Neural progenitor cell (in vitro differentiated cells): ENCODE data around the gene OR2B2.

Experiments
- EZH2 ChIP-seq: fragments of 200-600 bp; sonication (generic); IDR thresholded peaks from 2 replicates; pipeline ENCODE4 v1.6.1; 2017; ENCODE audit warnings: antibody characterized with exemption, mild to moderate bottlenecking, moderate library complexity
- EZH2phosphoT487 ChIP-seq: fragments of 200-600 bp; sonication (generic); IDR thresholded peaks from 2 replicates; pipeline ENCODE4 v1.6.1; 2017; ENCODE audit warnings: antibody characterized with exemption
- TF ChIP-seq, protein P1 (sequence below): fragments of 200-600 bp; sonication (generic); IDR thresholded peaks from 2 replicates; pipeline ENCODE4 v1.5.1; 2017; ENCODE audit warnings: antibody characterized with exemption, mild to moderate bottlenecking

GRCh38 chr6:27957516-27957915, 45.3 kb upstream of the OR2B2 start:
- TF ChIP-seq EZH2 (no peak), EZH2phosphoT487 (no peak)
- TF ChIP-seq, protein P1, sequence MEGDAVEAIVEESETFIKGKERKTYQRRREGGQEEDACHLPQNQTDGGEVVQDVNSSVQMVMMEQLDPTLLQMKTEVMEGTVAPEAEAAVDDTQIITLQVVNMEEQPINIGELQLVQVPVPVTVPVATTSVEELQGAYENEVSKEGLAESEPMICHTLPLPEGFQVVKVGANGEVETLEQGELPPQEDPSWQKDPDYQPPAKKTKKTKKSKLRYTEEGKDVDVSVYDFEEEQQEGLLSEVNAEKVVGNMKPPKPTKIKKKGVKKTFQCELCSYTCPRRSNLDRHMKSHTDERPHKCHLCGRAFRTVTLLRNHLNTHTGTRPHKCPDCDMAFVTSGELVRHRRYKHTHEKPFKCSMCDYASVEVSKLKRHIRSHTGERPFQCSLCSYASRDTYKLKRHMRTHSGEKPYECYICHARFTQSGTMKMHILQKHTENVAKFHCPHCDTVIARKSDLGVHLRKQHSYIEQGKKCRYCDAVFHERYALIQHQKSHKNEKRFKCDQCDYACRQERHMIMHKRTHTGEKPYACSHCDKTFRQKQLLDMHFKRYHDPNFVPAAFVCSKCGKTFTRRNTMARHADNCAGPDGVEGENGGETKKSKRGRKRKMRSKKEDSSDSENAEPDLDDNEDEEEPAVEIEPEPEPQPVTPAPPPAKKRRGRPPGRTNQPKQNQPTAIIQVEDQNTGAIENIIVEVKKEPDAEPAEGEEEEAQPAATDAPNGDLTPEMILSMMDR, result no peak
